Right lobe of liver (tissue), 4 donors: Measurements from ENCODE around the gene CEP44.

Experiments used
- CTCF ChIP-seq, 4 donors: fragments of 200-600 bp in 3 of 4; fragments of 450-650 bp in 1 of 4; IDR thresholded peaks; one replicate each; pipeline versions ENCODE4 v1.5.1 to v1.8.0; 2016 to 2022; ENCODE audit warnings: antibody characterized with exemption in 4 of 4, mild to moderate bottlenecking in 2 of 4
- POLR2A ChIP-seq: fragments of 450-650 bp; IDR thresholded peaks from one replicate; pipeline ENCODE4 v1.6.1; 2017; ENCODE audit warnings: antibody characterized with exemption, mild to moderate bottlenecking
- donor health status: DM: no; HTN: no; CAD: no.
- donor health status: DM: no; HTN: no; CAD: no.
- donor health status: DM: no; HTN: yes; CAD: no.

GRCh38 chr4:174254613-174255012 is 29.1 kb upstream of the CEP44 start:
- TF ChIP-seq CTCF (IDR thresholded peaks at IDR 0.05), result no peak
- TF ChIP-seq POLR2A, result no peak
